Fibroblast of the aortic adventitia (primary cell): Measurements from ENCODE around the gene CACNA1I. TPM values are rescaled to one million over a fixed set of nuclear protein-coding genes. Genes with fewer than 3 reads are reported as not detected.

Source experiments
- DNase-seq: peaks from one replicate; pipeline ENCODE4 v3.0.0-alpha.2; 2010; ENCODE audit warnings: low read depth
- H3K4me3 ChIP-seq: 2 replicates; pipeline ENCODE4 v1.5.1; 2011; ENCODE audit warnings: low read depth, mild to moderate bottlenecking, control low read depth, low read length, moderate library complexity
- total RNA-seq: library from RNA; depleted of rRNA; stranded (reverse); fragments of >200 nt; gene quantifications from 2 replicates; pipeline ENCODE4 v1.2.3, GENCODE V29; 2012; ENCODE audit warnings: low replicate concordance
- TF ChIP-seq, protein P1 (sequence below): IDR thresholded peaks from 2 replicates; pipeline ENCODE4 v1.5.1; 2011; ENCODE audit warnings: mild to moderate bottlenecking, low read length, control low read depth, inconsistent platforms; ENCODE audit not compliant: insufficient read depth

Gene CACNA1I
- total RNA-seq, 1 donor = under 0.01 TPM

DNA sequence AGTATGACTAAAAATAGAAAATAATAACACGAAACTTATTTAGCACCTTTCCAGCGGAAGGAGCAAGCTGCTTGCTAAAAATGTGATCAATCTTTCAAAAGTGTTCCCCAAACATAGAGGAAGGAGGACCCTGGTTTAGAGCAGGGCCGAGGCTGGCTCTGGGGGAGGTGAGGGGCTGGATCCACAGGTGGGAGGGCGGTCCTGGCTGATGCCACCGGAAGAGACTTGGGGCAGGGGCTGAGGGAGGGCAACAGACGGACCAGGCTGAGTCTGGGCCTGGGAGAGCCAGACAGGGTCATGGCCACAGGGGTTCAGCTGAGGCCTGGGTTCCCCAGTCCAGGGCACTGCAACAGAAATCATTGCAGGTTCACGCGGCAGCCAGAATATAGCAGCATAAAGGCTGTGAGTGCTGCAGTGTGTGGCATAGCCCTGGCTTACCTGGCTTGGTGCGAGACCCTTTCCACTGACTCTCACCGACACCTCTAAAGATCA lies 143.3 kb downstream of the CACNA1I start:
- no peak for DNase-seq
- H3K4me3 ChIP-seq = no peak overlapping the region
- TF ChIP-seq, protein P1, sequence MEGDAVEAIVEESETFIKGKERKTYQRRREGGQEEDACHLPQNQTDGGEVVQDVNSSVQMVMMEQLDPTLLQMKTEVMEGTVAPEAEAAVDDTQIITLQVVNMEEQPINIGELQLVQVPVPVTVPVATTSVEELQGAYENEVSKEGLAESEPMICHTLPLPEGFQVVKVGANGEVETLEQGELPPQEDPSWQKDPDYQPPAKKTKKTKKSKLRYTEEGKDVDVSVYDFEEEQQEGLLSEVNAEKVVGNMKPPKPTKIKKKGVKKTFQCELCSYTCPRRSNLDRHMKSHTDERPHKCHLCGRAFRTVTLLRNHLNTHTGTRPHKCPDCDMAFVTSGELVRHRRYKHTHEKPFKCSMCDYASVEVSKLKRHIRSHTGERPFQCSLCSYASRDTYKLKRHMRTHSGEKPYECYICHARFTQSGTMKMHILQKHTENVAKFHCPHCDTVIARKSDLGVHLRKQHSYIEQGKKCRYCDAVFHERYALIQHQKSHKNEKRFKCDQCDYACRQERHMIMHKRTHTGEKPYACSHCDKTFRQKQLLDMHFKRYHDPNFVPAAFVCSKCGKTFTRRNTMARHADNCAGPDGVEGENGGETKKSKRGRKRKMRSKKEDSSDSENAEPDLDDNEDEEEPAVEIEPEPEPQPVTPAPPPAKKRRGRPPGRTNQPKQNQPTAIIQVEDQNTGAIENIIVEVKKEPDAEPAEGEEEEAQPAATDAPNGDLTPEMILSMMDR = no peak

DNA sequence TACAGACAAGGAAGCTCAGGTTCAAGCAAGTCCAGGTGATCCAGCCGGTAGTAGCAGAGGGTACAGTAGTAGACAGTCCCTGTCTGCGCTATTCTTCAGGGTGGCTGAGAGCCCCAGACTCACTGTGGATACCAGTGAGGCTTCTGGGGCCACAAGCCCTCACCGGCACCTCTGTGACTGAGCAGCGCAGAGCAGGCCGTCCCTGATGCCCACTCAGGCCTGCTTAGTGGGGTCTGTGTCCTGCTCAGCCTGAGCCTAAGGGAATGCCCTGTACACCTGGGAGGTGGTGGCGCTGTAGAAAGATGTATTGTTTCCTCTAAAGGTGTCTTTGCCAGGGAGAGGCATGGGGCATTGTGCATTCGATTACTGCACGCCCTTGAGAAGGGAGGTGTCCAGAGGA lies 143.8 kb downstream of the CACNA1I start:
- no peak for DNase-seq
- TF ChIP-seq, protein P1 = no peak
- no peak overlapping the region for H3K4me3 ChIP-seq

DNA sequence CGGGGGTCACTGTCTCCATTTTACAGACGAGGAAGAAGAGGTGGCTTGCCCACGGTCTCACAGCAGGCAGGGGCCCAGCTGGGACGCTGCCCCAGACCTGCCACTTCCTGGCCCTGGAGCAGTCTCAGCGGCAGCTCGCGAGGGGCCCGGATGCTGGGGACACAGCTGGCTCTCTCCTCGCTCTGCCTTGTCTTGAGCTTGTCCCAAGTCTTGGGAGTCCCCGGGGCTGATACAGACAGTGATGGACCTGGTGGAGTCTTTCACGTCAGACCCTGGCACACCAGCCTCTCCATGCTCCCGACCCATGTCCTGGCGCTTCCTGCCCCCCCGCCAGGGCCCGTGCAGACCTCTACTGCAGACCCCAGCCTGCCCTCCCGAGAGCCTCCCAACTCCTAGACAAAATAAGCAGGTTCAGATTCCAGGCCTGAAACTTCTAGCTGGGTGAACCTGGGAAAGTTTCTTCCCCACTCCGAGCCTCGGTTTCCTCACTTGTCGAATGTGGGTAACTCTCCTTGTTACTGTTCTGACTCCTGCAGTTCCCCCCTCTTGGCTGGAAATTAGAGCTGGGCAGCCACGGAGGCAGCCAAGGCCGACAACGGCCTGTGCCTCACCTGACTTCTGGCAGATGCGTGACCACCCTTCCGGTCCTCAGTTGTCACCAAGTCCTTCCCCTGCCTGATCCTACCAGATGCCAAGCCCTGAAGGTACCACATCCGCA lies 145.4 kb downstream of the CACNA1I start:
- no peak for DNase-seq
- TF ChIP-seq, protein P1 = no peak
- H3K4me3 ChIP-seq = no peak overlapping the region

DNA sequence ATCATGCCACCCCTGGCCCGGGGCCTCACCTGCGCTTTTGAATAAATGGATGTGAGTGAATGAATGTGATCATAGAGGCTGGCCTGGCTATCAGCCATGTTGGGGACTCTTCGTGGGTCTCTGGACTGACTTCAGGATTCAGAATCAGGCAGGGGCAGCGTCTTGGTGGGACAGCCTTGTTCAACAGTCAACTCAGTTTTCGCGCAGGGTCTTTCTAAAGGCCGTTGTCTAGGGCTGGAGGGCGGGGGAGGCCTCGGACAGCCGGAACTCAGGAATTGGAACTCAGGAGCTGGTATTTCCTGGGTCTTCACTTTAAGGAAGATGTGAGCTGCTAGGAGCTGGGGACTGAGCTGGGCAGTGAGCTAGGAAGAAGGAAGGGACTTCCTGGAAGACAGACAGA lies 146.0 kb downstream of the CACNA1I start:
- no peak for DNase-seq
- no peak overlapping the region for H3K4me3 ChIP-seq
- TF ChIP-seq, protein P1 = no peak

DNA sequence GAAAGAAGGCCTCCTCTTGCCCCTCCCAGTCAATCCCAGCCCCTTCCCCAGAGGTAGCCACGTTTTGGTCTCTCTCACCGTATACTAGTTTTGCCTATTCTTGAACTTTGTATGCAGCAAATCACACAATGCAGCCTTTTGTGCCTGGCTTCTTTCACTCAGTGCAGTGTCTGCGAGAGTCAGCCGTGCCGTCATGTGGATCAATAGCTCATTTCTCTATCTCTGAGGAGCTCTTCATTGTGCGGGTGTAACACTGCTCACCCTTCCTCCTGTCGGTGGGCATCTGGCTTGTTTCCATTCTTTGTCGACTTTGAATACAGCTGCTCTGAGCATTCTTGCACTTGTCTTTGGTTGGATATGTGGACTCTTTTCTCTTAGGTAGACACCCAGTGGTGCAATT lies 146.5 kb downstream of the CACNA1I start:
- TF ChIP-seq, protein P1 = no peak
- no peak for DNase-seq
- no peak overlapping the region for H3K4me3 ChIP-seq

DNA sequence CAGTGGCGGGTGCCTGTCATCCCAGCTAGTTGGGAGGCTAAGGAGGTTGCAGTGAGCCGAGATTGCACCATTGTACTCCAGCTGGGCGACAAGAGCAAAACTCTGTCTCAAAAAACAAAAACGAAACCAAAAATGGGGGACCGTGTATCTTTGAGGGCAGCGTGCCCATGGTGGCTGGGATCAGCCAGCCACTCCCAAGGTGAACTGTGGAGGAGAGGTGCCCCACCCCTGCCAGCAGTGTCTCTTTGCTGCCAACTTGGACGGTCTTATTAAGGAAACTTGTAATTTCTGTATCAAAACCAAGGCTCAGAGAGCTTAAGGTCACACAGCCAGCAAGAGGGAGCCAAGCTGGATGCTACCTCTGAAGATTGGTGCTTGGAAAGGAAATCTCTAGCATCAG lies 147.7 kb downstream of the CACNA1I start:
- no peak for DNase-seq
- TF ChIP-seq, protein P1 = no peak
- H3K4me3 ChIP-seq = no peak overlapping the region
